Measurements from ENCODE around the gene GPR17.

GPR17 gene

GRCh38 chr2:127645395-127646291, at the start of gene GPR17:
TSS of gene GPR17 (plus strand) at chr2:127646153. CDS start at chr2:127650736, 4,583 bp downstream.
- no peak for DNase-seq (ENCODE audit: low read depth)

- no peak for DNase-seq (ENCODE audit: low read depth)
These were observed 49.5 kb upstream of the GPR17 start for GRCh38 chr2:127596311-127597045.

GRCh38 chr2:127597046-127597983, 48.6 kb upstream of the GPR17 start:
- no peak for DNase-seq (ENCODE audit: low read depth)

- no peak for DNase-seq (ENCODE audit: low read depth)
These were observed 48.0 kb upstream of the GPR17 start for GRCh38 chr2:127597984-127598380.

- DNase-seq (ENCODE audit: low read depth): no peak
These were observed 47.2 kb upstream of the GPR17 start for GRCh38 chr2:127598711-127599110.

- DNase-seq (ENCODE audit: low read depth): no peak
These were observed 46.7 kb upstream of the GPR17 start for GRCh38 chr2:127599211-127599610.

GRCh38 chr2:127604986-127605385, 41.0 kb upstream of the GPR17 start:
- no peak for DNase-seq (ENCODE audit: low read depth)

GRCh38 chr2:127605691-127606263, 40.2 kb upstream of the GPR17 start:
- DNase-seq (ENCODE audit: low read depth): no peak

- DNase-seq (ENCODE audit: low read depth): no peak
These were observed 39.1 kb upstream of the GPR17 start for GRCh38 chr2:127606625-127607398.

GRCh38 chr2:127607399-127607908, 38.5 kb upstream of the GPR17 start:
- no peak for DNase-seq (ENCODE audit: low read depth)

- DNase-seq (ENCODE audit: low read depth): no peak
These were observed 37.6 kb upstream of the GPR17 start for GRCh38 chr2:127608061-127609030.

- DNase-seq (ENCODE audit: low read depth): no peak
These were observed 36.8 kb upstream of the GPR17 start for GRCh38 chr2:127609031-127609751.

GRCh38 chr2:127609818-127610217, 36.1 kb upstream of the GPR17 start:
- DNase-seq (ENCODE audit: low read depth): no peak

- DNase-seq (ENCODE audit: low read depth): no peak
These were observed 35.4 kb upstream of the GPR17 start for GRCh38 chr2:127610561-127610960.

GRCh38 chr2:127611076-127611925, 34.7 kb upstream of the GPR17 start:
- no peak for DNase-seq (ENCODE audit: low read depth)

GRCh38 chr2:127612111-127612822, 33.7 kb upstream of the GPR17 start:
- no peak for DNase-seq (ENCODE audit: low read depth)

GRCh38 chr2:127614246-127614645, 31.7 kb upstream of the GPR17 start:
- no peak for DNase-seq (ENCODE audit: low read depth)
